Pulmonary artery endothelial cell (primary cell): Measurements from ENCODE around the gene SHB. TPM values are rescaled to one million over a fixed set of nuclear protein-coding genes. Genes with fewer than 3 reads are reported as not detected.

Experiments used
- DNase-seq: peaks from one replicate; pipeline ENCODE4 v3.0.0-alpha.2; 2011; ENCODE audit warnings: low read depth, low spot score
- total RNA-seq: library from RNA; depleted of rRNA; stranded (reverse); fragments of >200 nt; gene quantifications from 2 replicates; pipeline ENCODE4 v1.2.3, GENCODE V29; 2014

Gene SHB
- total RNA-seq, 1 donor from 2014 or later, result 17.3 TPM

GRCh38 chr9:38026021-38026809 is 42.8 kb downstream of the SHB start:
- peak; percentile 97 for DNase-seq

- DNase-seq, result no peak
These were observed 43.9 kb downstream of the SHB start for GRCh38 chr9:38025166-38025565.

- DNase-seq, result no peak
These were observed 44.9 kb downstream of the SHB start for GRCh38 chr9:38024036-38024681.

DNA sequence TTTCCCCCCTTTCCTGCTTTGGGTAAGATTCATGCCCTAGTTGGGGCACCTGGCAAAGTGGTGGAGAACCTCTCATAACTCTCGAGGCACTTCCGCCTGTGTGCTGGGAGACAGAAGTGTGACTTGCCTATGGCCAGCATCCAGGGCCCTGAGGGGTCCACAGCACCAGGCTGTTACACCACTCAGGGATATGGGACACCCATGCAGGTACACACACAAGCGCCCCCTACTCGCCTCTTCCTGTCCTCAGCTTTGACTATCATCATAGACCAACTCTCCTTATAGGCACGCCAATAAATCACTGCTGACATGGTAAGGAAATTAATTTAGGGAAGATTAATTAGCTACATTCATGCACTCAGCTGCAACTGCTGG is 45.4 kb downstream of the SHB start:
- DNase-seq, result no peak

GRCh38 chr9:38022995-38023394 is 46.0 kb downstream of the SHB start:
- no peak for DNase-seq

DNA sequence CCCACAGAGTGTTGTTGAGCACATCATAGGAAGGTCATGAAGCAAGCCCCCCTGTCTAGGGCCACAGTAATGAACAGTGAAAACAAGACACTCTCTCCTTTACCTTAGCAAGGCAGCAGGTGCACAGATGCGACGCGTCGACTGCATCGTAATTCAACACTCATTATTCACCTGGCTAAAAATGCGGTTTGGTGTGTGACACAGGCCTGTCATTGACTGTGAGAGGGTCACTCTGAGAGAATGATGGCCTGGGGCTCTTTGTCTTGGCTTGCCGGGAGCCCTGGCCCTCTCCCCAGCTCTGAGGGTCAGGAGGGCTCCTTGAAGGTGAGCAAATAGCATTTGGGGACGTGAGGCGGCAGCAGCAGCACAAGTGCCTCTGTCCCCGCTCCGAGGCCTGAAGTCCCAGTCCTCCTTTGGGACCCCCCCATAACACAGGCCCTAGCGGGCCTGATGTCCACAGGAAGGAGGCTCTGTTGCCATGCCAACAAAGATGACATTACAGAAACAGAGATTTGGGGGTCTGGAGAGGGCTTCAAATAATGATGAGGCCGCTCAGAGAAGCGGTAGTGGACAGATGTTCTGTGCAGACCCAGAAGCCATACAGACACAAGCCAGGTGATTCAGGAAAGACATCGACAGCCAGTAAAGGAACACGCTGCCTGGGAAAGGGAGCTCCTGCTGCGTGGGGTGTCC is 46.7 kb downstream of the SHB start:
- no peak for DNase-seq

- DNase-seq, result no peak
These were observed 48.6 kb downstream of the SHB start for GRCh38 chr9:38020151-38021076.

- no peak for DNase-seq
These were observed 49.3 kb downstream of the SHB start for GRCh38 chr9:38019731-38020130.

- no peak for DNase-seq
These were observed 49.9 kb downstream of the SHB start for GRCh38 chr9:38018958-38019602.

DNA sequence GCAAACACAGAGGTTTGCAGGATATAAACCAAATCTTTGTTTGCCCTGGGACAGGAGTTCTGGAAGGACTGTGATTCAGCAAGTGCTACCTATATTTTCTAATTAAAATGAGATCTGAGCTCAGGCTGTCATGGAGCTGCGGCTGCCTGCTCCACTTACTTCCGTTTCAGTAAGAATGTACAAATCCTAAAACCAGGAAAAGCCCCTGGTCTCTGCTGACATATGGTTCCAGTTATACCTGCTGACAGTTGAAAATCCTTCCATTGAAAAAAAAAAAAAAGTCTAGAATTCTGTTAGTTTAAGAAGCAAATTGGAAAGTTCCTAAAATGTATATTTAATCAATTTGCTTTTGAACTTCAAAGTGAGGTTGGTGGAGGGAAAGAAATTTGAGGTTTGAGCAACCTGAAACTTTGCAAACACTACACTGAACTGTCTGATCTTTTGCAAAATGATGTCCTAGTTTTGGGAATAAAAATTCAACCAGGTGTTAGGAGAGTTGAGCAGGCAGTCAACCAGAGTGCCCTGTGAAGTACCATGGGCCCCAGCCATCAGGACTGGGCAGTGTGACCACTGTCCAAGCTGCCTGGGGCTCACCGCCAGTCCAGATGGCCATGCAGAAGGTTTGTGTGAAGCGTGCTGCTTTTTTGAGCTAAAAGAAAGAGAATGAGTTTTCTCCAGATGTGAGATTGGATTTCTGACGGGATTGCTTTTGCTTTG is 50.6 kb downstream of the SHB start:
- DNase-seq, result no peak

DNA sequence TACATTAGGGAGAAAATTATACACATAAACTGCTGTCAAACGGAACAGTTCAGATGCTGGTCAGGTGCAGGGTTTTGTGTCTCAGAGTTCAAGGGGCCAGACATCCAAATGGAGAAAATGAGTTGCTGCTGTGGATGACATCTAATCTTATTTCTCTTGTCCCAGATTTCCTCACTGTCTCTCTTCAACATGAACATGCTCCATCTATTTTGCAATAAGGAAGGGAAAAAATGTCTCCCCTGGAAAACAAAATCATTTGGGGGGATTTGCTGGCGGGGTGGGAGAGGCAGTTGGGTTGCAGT is 51.2 kb downstream of the SHB start:
- no peak for DNase-seq

DNA sequence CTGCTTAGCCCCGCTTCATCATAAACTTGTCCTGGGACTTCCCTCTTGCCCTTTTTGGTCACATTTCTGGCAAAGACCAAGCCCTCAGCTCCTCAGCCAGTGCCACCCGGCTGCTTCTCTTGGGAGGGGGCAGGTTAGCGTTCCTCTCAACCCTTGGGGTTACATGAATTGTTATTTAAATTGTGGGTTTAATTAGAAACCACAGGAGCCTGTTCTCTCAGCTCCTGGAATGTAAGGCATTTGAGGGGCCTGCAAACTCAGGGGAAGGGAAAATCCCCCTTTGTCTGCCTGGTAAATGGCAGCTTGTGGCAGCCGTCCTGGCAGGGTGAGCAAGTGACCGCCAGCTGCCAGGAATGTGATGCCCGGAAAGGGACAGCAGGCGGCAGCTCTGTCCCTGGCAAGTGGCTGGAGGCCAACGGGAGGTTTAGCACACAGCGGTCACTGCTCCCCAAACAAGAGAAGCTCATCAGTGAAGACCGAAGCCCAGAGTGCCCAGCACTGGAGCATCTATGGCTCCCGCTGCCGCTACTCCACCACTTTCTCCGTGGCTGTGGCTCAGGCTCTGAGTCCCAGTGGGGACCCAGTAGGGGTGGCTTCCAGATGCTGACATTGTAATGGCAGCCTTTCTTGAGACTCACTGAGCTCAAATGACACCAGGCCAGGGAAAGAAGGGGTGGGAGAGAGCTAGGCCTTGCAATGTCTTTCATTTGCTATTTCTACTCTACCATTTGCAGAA is 51.7 kb downstream of the SHB start:
- DNase-seq, result no peak

DNA sequence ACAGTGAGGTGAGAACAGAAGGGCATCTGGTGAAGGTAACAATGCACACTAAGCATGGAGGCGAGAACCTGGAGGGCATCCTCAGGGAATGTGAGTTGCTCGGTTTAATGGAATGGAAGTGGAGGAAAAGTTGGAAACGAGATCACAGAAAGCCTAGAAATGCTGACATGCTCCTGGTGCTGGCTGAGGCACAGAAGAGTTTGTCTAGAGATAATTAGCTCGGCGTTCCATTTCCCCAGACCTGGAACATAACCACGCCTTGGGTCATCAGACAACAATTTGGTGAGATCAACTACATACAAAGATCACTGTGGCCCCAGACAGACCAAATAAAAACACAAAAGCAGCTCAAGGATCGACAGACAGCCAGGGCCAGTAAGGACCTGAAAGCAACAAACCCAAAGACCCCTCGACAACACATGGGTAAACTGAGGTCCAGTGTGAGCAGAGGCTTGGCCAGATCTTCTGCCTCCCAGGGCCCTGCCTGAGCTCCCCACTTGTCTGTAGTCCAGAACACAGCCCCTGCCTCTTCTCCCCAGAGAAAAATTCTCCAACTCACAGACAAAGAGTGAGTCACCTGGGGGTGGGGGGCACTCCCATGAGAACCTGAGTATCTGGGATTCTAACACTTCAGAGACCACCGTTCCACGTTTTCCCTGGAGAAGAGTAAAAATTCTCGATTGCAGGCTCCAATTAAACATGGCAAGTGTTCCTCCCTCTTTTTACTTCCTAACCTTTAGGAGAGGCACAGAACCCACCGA is 52.5 kb downstream of the SHB start:
- no peak for DNase-seq

GRCh38 chr9:38015906-38016305 is 53.1 kb downstream of the SHB start:
- no peak for DNase-seq

DNA sequence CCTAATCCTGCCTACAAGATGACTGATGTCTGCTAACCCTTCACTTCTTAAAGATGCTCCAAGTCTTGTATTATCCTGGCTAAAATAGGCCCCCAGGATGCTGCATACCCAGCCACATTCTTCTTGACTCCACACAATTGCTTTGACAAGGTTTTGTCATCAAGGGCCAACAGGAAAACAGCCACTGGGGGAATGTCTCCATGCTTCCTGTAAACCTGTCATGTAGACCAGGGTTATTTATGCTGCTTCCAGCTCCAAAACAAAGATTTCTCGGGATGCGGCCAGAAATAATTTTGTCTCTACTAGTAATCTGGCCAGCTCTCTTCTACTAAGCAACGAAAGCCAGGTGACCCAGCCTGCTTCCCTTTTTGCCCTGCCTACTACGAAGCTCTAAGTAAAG is 53.8 kb downstream of the SHB start:
- no peak for DNase-seq

DNA sequence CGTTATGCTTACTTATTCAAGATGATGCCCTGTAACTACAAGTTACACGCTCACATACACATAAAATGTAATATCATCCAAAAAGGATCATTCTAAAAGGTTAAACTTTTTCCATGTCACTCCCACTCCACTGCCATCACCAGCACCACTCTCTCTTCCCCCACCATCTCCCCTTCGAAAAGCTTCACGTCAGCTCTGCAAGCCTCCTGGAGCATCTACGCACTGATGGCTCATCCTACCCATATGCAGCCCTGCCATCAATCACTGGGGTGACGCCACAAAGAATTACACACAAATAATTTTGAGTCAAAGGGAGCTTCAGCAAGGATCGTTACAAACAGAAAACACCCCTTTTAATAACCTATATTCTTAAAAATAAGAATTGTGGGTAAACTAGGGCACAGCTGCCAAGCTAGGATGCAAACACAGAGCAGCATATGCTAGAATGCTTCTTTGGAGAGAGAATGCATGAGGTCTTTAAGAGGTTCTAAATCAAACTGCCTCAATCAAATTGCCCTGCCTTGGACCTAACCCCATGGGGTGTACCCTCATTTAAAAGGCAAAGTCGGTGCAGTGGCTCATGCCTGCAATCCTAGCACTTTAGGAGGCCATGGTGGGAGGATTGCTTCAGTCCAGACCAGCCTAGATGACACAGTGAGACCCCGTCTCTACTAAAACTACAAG is 56.1 kb downstream of the SHB start:
- no peak for DNase-seq

DNA sequence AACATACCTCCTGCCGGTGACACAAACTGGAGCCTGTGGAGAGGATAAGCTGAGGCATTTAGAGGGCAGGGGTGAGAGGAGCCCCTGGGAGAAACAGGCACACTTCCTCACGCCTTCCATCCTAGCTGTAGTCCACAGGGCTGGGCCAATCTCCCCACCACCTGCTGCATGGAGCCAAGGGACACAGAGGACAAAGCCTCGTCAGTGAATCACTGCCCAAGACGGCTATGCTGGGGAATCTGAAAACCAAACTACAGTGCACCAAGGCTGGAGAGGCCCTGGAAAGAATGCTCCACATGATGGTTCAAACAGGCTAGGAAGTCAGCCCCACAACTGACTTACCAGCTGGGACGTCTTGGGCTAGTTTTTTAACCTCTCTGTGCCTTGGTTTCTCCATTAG is 57.0 kb downstream of the SHB start:
- no peak for DNase-seq

DNA sequence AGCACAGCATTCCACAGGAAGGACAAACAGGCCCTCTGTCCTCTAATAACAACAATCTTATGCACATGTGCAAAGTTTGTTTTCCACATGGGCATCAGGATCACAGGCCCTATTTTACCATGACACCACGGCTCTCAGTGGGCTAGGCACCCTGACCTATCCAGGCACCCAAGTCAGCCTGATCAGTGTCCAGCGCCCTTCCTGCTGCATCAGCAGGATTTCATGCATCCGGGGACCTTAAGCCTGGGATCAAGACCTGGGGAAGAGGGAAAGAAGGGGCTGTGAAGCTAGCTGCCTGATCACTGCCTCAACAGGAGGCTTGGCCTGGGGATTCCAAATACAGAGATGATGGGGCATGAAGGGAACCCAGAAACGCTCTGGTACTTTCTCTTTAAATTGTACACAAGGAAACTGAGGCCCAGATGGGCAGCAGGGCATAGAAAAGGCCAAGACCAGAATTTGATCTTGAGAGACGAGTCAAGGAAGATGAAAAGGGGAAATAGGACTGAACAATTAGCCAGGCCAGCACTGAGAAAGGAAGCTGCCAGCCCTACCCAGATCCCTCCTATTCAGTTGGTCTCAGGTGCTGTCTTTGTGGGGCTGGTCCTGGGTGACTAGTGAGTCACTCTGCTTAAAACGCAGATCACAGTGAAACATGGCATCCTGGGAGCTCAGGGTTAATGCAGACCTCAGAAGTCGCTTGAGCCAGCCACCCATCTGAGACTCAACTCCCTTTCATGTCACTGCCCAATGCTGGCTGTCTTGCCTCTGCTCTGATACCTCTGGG is 57.9 kb downstream of the SHB start:
- DNase-seq, result no peak
